HL-60/S4 (cell line): ENCODE measurements around the gene ICAM2.
"Not testable (repeated sequence)": the region's sequence is repeated elsewhere in the genome, so short reads cannot be mapped to it uniquely, and the experiment has no call there.

Experiments used
- in situ Hi-C: fragments of 300-500 bp; cut with MboI; formaldehyde crosslinking; loops from 2 replicates; pipeline ENCODE4 v1.14.3; 2022; ENCODE audit warnings: low sequenced_read_pairs

ICAM2 gene

DNA sequence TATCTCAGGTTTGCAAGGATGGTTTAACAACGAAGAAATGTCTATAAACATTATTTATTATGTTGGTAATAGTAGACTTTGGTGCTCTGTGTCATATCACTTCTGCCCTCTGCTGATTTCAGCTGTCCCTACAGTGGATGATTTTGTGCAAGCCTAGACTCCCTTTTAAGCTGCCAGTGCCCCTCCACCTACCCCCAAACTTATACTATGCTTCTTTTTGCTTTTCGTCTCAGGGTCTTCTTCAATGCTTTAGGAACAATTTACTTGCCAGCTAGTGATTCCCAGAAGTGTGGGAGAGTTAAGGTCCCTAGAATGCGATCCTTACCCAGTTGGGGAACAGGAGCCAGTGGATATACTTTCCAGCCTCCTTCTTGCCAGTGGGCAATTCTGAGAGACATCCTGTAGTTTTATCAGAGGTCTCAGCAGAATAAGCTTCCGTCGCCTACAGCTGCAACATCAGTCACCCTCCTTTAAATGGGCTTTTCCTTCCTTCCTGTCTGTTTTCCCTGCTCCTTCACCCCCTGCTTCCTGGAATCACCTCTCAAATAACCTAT lies 4.1 kb downstream of the ICAM2 start:
- in situ Hi-C loops = no loop called here

DNA sequence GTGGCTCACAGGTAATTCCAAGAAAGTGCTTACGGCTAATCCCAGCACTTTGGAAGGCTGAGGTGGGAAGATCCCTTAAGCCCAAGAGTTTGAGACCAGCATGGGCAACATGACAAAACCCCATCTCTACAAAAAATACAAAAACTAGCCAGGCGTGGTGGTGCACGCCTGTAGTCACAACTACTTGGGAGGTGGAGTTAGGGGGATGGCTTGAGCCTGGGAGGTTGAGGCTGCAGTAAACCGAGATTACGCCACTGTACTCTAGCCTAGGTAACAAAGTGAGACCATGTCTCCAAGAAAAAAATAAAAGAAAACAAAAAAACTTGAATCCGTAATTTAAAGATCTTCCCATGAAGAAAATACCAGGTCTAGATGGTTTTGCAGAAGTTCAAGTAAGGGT lies 5.0 kb downstream of the ICAM2 start:
- in situ Hi-C loops = no loop called here

DNA sequence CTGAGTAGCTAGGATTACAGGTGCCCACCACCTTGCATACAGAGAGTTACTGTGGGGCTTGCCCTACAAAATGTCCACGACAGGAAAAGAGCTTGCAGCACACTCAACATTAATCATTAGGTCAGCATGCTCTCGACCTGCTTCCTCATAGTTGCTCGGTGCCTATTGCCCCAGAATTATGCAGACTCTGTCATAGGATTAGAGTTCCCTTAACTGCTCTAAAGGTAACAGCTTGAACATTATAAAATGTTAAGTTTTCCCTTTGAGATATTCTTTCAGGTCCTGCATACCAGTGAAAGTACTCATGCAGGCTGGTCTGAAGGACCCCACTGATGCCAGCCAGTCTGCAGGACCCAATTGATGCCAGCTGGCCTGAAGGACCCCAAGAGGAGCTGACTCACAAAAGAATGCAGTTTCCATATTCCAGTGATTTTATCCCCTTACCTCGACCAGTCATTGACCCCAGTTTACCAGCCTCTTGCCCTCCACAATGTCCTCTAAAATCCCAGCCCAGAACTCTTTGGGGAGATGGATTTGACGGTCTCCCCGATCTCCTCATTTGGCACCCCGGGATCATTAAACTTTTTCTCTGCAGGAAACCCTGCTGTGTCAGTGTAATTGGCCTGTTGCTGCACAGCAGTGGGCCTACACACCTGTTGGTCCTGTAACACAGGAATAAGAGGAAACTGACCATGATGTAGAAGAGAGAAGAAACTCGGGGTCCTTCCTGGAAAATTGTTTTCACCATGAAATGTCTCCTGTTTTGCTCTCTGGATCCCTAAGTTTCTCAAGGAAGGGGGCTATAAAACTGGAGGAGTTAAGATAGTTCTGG lies 10.6 kb downstream of the ICAM2 start:
- in situ Hi-C loops = no loop called here

DNA sequence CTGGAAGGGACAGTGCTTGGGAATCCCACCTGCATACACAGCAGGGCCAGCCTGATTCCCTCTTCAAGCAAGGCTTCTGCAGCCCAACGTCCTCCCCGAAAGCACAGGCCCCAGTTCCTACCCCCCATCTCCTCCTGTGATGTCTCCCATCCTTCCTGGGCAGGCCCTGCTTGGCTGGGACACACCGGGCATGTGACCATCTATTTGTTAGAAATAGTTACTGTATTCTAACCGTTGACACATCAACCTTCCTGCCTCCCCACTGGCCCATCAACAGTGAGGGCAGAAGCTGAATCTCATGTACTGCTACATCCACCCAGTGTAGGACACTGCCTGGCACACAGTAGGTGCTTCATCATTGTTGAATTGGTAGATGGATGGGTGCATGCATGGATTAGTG lies 11.6 kb downstream of the ICAM2 start:
- in situ Hi-C loops = no loop called here

DNA sequence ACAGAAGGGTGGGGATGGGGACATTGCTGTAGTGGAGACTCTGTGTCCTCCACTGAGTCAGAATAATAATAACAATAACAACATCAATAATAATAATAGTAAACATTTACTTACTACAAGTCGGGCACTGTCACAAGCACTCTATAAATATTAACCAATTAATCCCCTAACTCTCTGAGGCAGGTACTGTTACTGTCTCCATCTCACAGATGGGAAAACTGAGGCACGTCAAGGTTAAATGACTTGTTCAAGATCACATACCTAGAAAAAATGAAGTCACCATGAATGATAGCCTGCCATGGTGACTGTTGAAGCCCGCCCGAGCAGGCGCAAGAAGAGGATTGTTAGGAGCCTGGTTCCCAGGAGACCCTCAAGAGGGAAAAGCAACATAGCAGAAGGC lies 12.1 kb downstream of the ICAM2 start:
- in situ Hi-C loops = no loop called here

DNA sequence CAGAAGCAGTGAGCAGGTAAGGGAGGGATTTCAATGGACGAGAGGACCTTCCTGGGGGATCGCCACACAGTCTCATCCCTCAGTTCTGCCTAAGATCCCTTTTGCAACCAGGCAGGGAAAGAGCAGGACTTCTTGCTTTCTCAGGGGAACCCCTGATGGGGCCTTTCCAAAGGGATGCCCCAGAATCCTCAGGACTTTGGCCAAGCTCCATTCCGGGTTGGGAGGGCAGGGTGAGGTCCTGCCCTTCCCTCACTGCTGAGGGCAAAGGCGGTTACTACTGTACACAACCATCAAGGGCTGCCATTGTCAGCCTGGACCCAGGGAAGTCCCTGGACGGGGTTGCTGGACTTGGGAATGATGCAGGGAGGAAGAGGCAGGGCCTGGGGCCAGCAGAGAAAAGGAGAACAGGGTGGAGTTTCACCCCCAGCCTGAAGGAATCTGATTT lies 12.6 kb downstream of the ICAM2 start:
- in situ Hi-C loops = no loop called here

DNA sequence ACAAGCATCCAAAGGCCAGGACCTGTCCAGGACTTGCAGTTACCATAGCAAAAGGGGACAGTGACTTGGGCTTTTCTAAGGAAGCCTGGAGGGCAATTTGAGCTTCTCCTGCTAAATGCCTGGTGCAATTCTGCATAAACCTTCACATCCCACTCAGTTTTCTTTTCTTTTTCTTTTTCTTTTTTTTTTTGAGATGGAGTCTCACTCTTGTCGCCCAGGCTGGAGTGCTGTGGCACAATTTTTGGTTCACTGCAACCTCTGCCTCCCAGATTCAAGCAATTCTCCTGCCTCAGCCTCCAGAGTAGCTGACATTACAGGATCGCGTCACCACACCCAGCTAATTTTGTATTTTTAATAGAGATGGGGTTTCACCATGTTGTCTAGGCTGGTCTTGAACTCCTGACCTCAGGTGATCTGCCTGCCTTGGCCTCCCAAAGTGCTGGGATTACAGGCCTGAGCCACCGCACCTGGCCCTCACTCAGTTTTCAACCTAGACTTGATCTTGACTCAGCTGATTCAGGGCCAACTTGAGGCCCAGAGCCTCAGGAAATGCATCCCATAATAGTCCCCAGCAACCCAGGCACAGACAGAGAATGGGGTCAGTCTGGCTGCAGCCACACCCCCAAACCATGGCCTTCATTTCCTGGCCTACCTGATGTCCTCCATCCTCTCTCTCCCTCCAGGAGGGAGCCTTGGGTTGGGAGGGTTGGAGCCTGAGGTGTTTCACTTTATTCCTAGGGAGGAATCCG lies 13.2 kb downstream of the ICAM2 start:
- in situ Hi-C loops = not testable (repeated sequence)

DNA sequence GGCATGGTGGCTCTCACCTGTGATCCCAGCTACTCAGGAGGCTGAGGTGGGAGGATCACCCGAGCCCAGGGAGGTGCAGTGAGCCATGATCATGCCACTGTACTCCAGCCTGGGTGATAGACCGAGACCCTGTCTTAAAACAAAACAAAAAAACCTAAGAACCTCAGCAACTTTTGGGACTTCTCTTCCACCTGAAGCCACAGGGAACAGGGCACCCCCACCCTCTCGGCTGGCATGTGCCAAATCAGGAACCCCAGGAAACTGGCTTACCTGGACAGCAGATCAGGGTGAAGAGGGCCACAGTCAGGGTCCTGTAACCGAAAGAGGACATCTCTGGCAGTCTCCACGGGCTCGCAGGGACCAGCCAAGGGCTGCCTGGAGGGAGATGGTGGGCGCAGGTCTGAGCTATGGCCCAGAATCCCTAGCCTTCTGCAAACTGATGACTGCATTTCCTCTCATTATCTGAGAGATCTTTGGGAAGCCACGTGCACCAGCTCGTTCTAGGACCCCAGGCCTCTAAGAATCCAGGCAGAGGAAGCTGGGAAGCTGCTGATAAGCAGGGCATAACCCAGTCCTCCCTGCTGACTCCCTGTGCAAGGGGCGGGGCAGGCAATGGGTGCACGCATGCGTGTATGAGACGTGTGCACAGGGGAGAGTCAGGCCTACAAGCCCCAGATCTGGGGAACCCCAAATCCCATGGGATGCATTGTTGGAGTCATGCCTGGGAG lies 13.9 kb downstream of the ICAM2 start:
- in situ Hi-C loops = no loop called here

DNA sequence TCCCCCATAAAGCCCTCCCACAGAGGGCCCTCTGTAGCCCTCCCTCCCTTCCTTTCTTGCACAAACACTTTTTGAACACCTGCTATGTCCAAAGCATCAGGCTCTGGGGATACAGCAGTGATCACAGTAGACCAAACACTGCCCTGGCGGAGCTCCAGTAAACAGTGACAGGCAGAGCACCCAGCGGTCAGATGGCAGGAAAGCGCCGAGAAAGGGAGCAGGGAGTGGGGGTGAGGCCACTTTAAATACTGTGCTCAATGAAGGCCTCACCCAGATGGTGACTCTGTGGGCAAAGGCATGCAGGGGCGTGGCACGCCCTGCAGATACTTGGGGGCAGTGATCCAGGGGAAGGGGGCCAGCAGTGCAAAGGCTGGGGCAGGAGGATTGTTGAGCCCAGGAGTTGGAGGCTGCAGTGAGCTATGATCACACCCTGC lies 14.7 kb downstream of the ICAM2 start:
- in situ Hi-C loops = no loop called here

DNA sequence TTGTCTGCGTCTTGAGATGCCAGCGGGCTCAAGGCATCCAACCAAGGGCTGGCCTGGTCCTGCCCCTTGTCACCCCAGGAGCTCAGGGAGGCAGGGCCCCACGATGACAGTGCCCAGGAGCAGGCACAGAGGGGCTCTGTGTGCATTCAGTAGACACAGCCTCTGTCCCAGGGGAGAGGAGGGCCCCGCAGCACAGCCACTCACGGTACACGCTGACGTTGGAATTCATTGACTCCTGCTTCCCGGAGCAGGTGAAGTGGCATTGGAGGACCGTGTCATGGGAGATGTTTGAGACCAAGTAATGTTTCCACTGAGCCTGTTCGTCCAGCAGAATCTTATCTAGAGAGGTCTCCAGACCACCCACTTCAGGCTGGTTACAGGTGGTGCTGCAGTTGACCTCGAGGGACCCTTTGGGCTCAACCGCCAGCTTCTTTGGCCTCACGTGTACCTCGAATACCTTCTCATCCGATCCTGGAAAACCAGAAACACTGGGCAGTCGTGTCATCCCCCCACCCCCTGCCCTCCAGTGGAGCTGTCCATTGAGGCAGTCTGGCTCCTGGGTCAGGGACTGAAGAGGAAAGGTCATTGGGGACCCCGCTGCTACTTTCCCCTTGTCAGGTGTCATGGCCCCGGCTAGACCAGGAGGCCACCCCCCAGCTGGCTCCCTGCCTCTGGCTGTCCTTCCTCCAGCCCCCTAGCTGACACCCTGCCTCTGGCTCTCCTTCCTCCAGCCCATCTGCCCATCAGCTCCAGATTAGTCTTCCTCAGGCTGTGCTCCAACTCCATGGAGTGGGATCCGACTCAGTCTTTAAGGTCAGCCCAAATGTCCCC lies 15.3 kb downstream of the ICAM2 start:
- in situ Hi-C loops = no loop called here

DNA sequence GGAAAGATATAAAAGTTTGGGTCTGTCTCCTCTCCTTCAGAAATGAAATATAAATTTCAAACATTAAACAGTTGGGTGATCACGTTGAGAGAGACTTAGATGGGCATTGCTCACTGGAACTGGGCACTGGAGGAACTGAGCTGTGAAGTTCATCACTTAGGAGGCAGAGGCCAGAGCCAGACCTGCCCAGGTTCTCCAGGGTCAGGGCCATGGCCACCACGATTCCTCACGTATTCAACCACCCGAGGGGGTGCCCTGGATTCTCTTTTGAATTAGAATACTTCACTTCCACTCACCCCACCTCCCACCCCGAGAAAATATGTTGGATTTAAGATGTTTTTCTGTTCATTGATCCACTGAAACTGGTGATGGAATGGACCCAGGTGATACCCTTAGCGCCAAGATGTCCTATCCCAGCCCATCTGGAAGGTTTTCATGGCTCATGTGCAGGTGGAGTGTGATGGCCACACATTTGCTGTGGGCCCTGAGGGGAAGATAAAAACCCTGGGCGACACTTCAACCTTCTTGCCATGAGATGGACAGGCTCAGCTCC lies 16.1 kb downstream of the ICAM2 start:
- in situ Hi-C loops = no loop called here

DNA sequence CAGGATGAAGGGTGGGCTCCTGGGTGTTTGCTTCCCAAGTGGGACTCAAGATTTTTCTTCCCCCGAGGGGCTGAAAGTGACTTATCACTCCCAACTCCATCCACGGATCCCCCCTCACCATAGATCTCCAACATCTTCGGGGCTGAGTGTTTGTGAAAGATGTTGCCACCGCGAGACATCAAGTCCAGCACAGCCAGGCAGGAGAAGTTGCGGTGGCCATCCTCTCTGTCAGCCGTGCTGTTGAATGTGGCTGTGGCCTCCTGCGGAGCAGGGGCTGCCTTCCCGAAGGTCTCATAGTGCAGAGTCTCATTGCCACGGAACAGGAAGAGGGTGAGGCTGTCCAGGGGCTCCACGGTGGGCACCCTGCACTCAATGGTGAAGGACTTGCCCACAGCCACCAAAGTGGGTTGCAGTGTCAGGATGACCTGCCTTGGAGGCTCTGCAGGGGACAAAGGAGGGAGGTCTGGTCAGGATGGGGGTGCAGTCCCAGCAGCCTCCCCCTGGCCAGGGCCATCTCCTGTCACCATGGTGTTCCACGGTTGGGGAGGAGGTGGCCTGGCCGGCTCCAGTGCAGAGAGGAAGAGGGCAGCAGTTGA lies 16.8 kb downstream of the ICAM2 start:
- in situ Hi-C loops = no loop called here

DNA sequence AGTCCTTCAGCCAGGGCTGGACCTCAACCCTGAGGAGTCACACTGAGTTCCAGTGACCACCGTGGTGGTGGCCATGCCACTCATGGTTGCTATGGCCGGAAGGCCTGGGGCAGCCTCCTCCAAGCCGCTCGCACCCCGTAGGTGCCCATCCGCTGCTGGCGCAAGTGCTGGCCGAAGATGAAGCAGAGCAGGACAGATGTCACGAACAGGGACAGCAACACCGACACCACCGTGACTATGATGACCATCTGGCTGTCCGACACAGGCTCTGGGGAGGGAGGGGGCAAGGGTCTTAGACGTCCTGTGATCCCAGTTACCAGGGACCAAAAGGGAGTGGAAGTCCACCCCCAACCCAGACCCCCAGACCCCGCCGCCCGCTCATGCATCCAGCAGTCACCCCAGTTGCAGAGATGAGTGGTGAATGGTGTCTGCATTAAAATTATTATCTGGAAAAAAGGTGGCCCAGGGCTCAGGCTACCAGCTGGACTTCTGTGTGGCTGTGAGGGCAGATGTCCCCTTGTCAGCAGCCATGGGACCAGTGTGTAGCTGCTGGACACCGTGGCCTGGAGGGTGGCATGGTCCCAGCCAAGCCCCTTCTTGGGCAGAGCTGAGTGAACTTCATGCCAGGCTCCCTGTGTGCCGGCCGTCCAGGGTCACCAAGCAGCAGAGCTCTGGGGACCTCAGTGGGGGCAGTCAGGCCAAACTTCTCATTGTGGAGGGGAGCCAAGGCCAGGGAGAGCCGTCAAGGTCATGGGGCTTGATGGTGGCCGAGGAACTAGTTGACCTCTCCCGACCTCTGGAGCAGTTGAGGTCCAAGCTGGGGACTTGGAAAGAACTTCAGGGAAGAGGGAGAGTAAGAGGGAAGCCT lies 17.5 kb downstream of the ICAM2 start:
- in situ Hi-C loops = no loop called here

DNA sequence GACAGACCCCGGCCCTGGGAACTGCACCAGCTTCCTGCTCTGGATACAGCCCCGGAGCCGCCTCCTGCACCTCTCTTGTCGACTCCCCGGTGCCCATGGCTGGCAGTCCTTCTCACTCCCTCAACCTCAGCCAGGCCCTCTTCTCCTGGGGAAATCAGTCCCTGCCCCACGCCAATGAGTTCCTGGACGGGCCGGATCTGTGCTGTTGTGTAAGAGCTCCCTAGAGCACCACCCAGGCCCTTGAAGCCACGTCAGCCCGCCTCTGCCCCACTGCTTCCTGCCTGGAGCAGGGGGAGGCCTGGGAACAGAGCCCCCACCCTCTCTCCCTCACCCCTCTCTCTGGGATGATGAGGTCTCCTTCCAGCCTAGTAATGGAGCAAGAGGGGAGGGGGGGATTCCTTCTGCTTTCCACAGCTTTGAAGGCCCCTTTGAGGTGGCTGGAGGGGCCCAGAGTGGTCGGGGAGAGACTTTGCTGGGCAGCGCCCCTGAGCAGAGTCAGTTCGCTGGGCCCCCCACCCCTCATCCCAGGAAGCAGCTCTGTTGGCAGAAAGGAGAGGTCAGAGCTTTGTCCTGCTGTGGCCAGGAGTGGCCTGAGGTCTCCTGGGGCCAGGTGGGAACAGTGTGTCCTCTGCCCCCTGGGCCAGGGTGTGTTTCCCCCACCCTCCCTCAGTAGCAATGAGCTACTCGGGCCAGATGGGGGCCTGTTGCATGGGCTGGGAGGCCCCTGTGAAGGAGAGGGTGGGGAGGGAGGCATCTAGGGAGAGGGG lies 18.5 kb downstream of the ICAM2 start:
- in situ Hi-C loops = no loop called here

DNA sequence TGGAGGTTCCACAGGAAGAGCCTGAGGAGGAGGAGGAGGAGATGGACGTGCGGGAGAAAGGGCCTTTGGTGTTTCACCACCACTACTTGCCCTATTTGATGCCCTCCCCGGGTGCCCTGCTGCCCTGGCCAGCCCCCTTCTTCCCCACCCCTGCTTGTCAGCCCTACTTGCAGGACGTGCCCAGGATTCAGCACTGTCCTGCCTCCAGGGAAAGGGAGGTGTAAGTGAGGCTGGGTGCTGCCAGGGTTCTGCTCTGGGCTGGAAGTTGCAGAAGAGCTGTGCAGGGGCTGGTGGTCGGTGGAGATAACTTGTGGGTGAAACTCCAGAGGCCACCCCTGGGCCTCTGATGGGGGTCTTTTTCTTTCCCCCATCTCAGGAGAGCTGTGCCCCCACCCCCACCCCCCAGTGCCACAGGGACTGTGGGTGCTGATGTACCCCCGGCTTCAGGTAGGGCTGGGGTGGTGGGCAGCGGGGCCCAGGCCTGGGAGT lies 19.3 kb downstream of the ICAM2 start:
- in situ Hi-C loops = no loop called here

DNA sequence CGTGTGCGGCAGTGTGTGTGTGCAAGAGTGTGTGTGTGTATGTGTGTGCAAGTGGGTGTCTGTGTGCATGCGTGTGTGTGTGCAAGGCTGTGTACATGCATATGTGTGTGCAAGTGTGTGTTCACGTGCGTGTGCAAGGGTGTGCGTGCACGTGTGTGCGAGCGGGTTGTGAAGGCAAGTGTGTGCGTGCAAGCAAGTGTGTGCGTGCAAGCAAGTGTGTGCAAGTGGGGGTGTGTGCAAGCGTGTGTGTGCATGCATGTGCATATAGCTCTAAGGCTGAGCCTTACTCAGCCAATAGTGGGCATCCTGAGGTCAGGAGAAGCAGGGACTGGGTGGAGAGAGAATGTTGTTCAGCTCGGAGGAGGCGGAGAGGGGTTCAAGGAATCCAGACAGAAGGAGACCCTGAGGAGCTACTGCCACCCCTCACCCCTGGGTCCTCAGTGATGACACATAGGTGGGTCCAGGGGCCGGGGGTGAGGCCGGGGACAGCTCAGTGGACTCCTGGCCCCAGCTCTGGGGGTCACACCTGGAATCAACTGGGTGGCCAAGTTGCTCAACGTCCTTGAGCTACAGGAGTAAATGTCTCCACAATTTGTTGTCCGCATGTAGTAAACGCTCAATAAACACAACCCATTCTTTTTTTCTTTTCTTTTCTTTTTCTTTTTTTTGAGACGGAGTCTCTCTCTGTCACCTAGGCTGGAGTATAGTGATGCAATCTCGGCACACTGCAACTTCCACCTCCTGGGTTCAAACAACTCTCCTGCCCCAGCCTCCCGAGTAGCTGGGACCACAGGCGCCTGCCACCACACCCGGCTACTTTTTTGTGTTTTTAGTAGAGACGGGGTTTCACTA lies 20.5 kb downstream of the ICAM2 start:
- in situ Hi-C loops = no loop called here
